Raji (cell line): ENCODE measurements around the gene IHH.

Experiments used
- POLR2A ChIP-seq: IDR thresholded peaks from 2 replicates; pipeline ENCODE4 v1.6.1; 2011; ENCODE audit warnings: low read depth, low read length, control low read depth; ENCODE audit not compliant: insufficient read depth

IHH gene

GRCh38 chr2:219060821-219061791, at the start of gene IHH:
Gene IHH (minus strand): TSS chr2:219060921. CDS start chr2:219060467, 454 bp downstream.
- TF ChIP-seq POLR2A, result no peak

GRCh38 chr2:219109471-219109870, 48.8 kb upstream of the IHH start:
- TF ChIP-seq POLR2A, result no peak

- TF ChIP-seq POLR2A, result no peak
Measured at GRCh38 chr2:219107758-219108157, 47.0 kb upstream of the IHH start.

- no peak for TF ChIP-seq POLR2A
Measured at GRCh38 chr2:219106251-219106650, 45.5 kb upstream of the IHH start.

GRCh38 chr2:219104107-219105035, 43.6 kb upstream of the IHH start:
- TF ChIP-seq POLR2A, result no peak

GRCh38 chr2:219099329-219099728, 38.6 kb upstream of the IHH start:
- no peak for TF ChIP-seq POLR2A

- no peak for TF ChIP-seq POLR2A
Measured at GRCh38 chr2:219095406-219095935, 34.8 kb upstream of the IHH start.

GRCh38 chr2:219094171-219094570, 33.5 kb upstream of the IHH start:
- no peak for TF ChIP-seq POLR2A

GRCh38 chr2:219090436-219091299, 29.9 kb upstream of the IHH start:
- no peak for TF ChIP-seq POLR2A

GRCh38 chr2:219089330-219089729, 28.6 kb upstream of the IHH start:
- TF ChIP-seq POLR2A, result no peak

GRCh38 chr2:219087848-219088247, 27.1 kb upstream of the IHH start:
- no peak for TF ChIP-seq POLR2A

GRCh38 chr2:219087361-219087760, 26.6 kb upstream of the IHH start:
- TF ChIP-seq POLR2A, result no peak

GRCh38 chr2:219086196-219086595, 25.5 kb upstream of the IHH start:
- no peak for TF ChIP-seq POLR2A

- TF ChIP-seq POLR2A, result no peak
Measured at GRCh38 chr2:219084791-219085190, 24.1 kb upstream of the IHH start.

- no peak for TF ChIP-seq POLR2A
Measured at GRCh38 chr2:219082332-219082958, 21.7 kb upstream of the IHH start.
